ENCODE results near the gene PARD3.

- TF ChIP-seq CTCF (IDR thresholded peaks at IDR 0.05; ENCODE audit: borderline replicate concordance, extremely low read depth, low read length, poor library complexity, severe bottlenecking), result no peak
- no peak for TF ChIP-seq EZH2 (IDR thresholded peaks at IDR 0.05; ENCODE audit: borderline replicate concordance, low read depth, low read length, severe bottlenecking)
Observed at GRCh38 chr10:34506786-34507185, 308.3 kb downstream of the PARD3 start.
